HG03196 (cell line): ENCODE data around the gene DSG2.

Source experiments
- ATAC-seq: cut with Tn5 transposase; IDR thresholded peaks from one replicate; pipeline ENCODE4 v1.9.1; 2021; ENCODE audit not compliant: unreplicated experiment

Gene DSG2

DNA sequence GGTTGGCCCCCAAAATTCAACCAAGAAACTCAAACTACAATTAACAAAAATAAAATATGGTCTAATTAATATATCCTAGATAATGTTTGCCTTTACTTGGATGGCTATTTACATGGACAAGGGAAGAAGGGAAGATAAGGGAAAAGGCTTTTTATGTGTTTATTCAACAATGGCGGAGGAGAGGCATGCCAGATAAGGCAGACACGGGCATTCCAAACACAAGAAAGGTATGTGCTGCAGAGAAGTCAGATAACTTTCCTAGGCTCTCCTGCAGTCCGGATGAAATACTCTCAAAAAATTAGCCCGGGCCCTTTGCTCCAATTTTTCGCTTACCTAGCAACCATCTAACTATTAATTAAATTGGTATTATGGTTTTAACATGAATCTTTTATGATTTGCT lies 88.6 kb downstream of the DSG2 start:
- ATAC-seq = no peak

GRCh38 chr18:31587529-31587928 lies 89.6 kb downstream of the DSG2 start:
- ATAC-seq = no peak

- no peak for ATAC-seq
Measured at GRCh38 chr18:31590570-31590969, 92.6 kb downstream of the DSG2 start.

GRCh38 chr18:31591113-31591512 lies 93.1 kb downstream of the DSG2 start:
- no peak for ATAC-seq

- no peak for ATAC-seq
Measured at GRCh38 chr18:31591628-31592027, 93.7 kb downstream of the DSG2 start, which contains the start of gene TTR. Gene TTR, plus strand, starts transcription at chr18:31591877. Its CDS starts 26 bp downstream, at chr18:31591903.

- no peak for ATAC-seq
Measured at GRCh38 chr18:31592506-31593157, 94.7 kb downstream of the DSG2 start.

DNA sequence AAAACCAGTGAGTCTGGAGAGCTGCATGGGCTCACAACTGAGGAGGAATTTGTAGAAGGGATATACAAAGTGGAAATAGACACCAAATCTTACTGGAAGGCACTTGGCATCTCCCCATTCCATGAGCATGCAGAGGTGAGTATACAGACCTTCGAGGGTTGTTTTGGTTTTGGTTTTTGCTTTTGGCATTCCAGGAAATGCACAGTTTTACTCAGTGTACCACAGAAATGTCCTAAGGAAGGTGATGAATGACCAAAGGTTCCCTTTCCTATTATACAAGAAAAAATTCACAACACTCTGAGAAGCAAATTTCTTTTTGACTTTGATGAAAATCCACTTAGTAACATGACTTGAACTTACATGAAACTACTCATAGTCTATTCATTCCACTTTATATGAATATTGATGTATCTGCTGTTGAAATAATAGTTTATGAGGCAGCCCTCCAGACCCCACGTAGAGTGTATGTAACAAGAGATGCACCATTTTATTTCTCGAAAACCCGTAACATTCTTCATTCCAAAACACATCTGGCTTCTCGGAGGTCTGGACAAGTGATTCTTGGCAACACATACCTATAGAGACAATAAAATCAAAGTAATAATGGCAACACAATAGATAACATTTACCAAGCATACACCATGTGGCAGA lies 97.3 kb downstream of the DSG2 start:
- ATAC-seq = no peak

DNA sequence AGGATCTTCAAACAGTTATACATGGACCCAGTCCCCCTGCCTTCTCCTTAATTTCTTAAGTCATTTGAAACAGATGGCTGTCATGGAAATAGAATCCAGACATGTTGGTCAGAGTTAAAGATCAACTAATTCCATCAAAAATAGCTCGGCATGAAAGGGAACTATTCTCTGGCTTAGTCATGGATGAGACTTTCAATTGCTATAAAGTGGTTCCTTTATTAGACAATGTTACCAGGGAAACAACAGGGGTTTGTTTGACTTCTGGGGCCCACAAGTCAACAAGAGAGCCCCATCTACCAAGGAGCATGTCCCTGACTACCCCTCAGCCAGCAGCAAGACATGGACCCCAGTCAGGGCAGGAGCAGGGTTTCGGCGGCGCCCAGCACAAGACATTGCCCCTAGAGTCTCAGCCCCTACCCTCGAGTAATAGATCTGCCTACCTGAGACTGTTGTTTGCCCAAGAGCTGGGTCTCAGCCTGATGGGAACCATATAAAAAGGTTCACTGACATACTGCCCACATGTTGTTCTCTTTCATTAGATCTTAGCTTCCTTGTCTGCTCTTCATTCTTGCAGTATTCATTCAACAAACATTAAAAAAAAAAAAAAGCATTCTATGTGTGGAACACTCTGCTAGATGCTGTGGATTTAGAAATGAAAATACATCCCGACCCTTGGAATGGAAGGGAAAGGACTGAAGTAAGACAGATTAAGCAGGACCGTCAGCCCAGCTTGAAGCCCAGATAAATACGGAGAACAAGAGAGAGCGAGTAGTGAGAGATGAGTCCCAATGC lies 98.3 kb downstream of the DSG2 start:
- ATAC-seq = no peak

- no peak for ATAC-seq
Measured at GRCh38 chr18:31598021-31598805, 100.2 kb downstream of the DSG2 start.
